MM.1S (cell line): ENCODE measurements around the gene GTF2IRD1.

Experiments used
- DNase-seq: peaks from one replicate; pipeline ENCODE4 v3.0.0-alpha.2; 2015
- H2AFZ ChIP-seq: fragments of 300-600 bp; sonication (generic); 2 replicates; pipeline ENCODE4 v1.6.0; 2016; ENCODE audit warnings: antibody characterized with exemption, low read length
- H3F3A ChIP-seq: fragments of 300-600 bp; sonication (generic); 2 replicates; pipeline ENCODE4 v1.6.1; 2016; ENCODE audit warnings: mild to moderate bottlenecking, antibody characterized with exemption, low read length, moderate library complexity, mixed read lengths; ENCODE audit not compliant: insufficient read depth
- H3K27ac ChIP-seq: fragments of 300-600 bp; sonication (generic); 2 replicates; pipeline ENCODE4 v1.5.1; 2016; ENCODE audit warnings: mild to moderate bottlenecking, low read length
- H3K27me3 ChIP-seq: fragments of 300-600 bp; sonication (generic); replicated peaks from 2 replicates; pipeline ENCODE4 v1.6.0; 2016; ENCODE audit warnings: low read length; ENCODE audit not compliant: insufficient read depth
- H3K36me3 ChIP-seq: fragments of 300-600 bp; sonication (generic); replicated peaks from 2 replicates; pipeline ENCODE4 v1.6.1; 2016; ENCODE audit warnings: mild to moderate bottlenecking, low read length, mixed read lengths; ENCODE audit not compliant: insufficient read depth
- H3K4me1 ChIP-seq: fragments of 300-600 bp; sonication (generic); 2 replicates; pipeline ENCODE4 v1.6.1; 2016; ENCODE audit warnings: low read length, mixed read lengths
- H3K4me2 ChIP-seq: fragments of 300-600 bp; sonication (generic); 2 replicates; pipeline ENCODE4 v1.6.0; 2016; ENCODE audit warnings: low read depth, low read length
- H3K4me3 ChIP-seq: fragments of 300-600 bp; sonication (generic); 2 replicates; pipeline ENCODE4 v1.5.1; 2016; ENCODE audit warnings: low read length, mixed read lengths
- H3K79me2 ChIP-seq: fragments of 300-600 bp; sonication (generic); 2 replicates; pipeline ENCODE4 v1.6.1; 2016; ENCODE audit warnings: mixed run types, low read length, mixed read lengths
- H3K9ac ChIP-seq: fragments of 300-600 bp; sonication (generic); 2 replicates; pipeline ENCODE4 v1.6.1; 2016; ENCODE audit warnings: low read length, mixed read lengths
- H3K9me2 ChIP-seq: fragments of 300-600 bp; sonication (generic); replicated peaks from 2 replicates; pipeline ENCODE4 v1.6.1; 2016; ENCODE audit warnings: mild to moderate bottlenecking, low read length, mixed read lengths; ENCODE audit not compliant: insufficient read depth
- H3K9me3 ChIP-seq: fragments of 300-600 bp; sonication (generic); replicated peaks from 2 replicates; pipeline ENCODE4 v1.6.1; 2016; ENCODE audit warnings: mild to moderate bottlenecking, low read length, mixed read lengths; ENCODE audit not compliant: insufficient read depth
- H4K20me1 ChIP-seq: fragments of 300-600 bp; sonication (generic); 2 replicates; pipeline ENCODE4 v1.6.1; 2016; ENCODE audit warnings: mild to moderate bottlenecking, low read length, moderate library complexity, mixed read lengths; ENCODE audit not compliant: insufficient read depth
- CTCF ChIP-seq: fragments of 300-600 bp; sonication (generic); IDR thresholded peaks from 2 replicates; pipeline ENCODE4 v1.5.1; 2016; ENCODE audit warnings: antibody characterized with exemption, low read length, mixed read lengths
- EZH2 ChIP-seq: fragments of 300-600 bp; sonication (generic); optimal IDR thresholded peaks from 2 replicates; pipeline ENCODE3; 2017; ENCODE audit warnings: low read depth, mild to moderate bottlenecking, antibody characterized with exemption, low read length, mixed read lengths
- EZH2phosphoT487 ChIP-seq: fragments of 300-600 bp; sonication (generic); IDR thresholded peaks from 2 replicates; pipeline ENCODE4 v1.6.1; 2018; ENCODE audit warnings: antibody characterized with exemption, low read length

Gene GTF2IRD1

GRCh38 chr7:74479066-74479781 is 25.5 kb downstream of the GTF2IRD1 start:
- TF ChIP-seq EZH2phosphoT487 (no peak), CTCF (no peak), EZH2 (no peak)

GRCh38 chr7:74479961-74480829 is 26.5 kb downstream of the GTF2IRD1 start:
- DNase-seq = no peak
- Histone ChIP-seq H3K27me3 (no peaks in the 10 kb centered on the region), H3K27ac (no peak overlapping the region), H4K20me1 (peaks cover 2% of the 10 kb centered on the region; the same call in 1 of the 2 replicates), H3K9me3 (no peaks in the 10 kb centered on the region), H3K4me3 (no peak overlapping the region), H3F3A (no peaks in the 10 kb centered on the region), H3K79me2 (peaks cover 31% of the 10 kb centered on the region), H3K9ac (no peak overlapping the region), H3K4me1 (no peaks in the 10 kb centered on the region), H3K4me2 (no peak overlapping the region), H2AFZ (no peak overlapping the region), H3K36me3 (no peaks in the 10 kb centered on the region), H3K9me2 (no peaks in the 10 kb centered on the region)
- TF ChIP-seq CTCF (no peak), EZH2phosphoT487 (no peak), EZH2 (no peak)

More at GRCh38 chr7:74479066-74479781, 25.5 kb downstream of the GTF2IRD1 start:
- Histone ChIP-seq H3K4me1 (no peaks in the 10 kb centered on the region), H3K9me2 (no peaks in the 10 kb centered on the region), H3F3A (no peaks in the 10 kb centered on the region), H3K27me3 (no peaks in the 10 kb centered on the region), H3K4me3 (no peak overlapping the region), H4K20me1 (peaks cover 3% of the 10 kb centered on the region; the same call in 1 of the 2 replicates), H2AFZ (no peak overlapping the region), H3K27ac (no peak overlapping the region), H3K36me3 (no peaks in the 10 kb centered on the region), H3K9ac (no peak overlapping the region), H3K4me2 (no peak overlapping the region), H3K9me3 (no peaks in the 10 kb centered on the region), H3K79me2 (peaks cover 28% of the 10 kb centered on the region; the same call in 1 of the 2 replicates)
- no peak for DNase-seq

- no peak for DNase-seq
These were observed 27.2 kb downstream of the GTF2IRD1 start for GRCh38 chr7:74480861-74481417.

More at GRCh38 chr7:74480861-74481417, 27.2 kb downstream of the GTF2IRD1 start:
- H3K79me2 ChIP-seq = peaks cover 26% of the 10 kb centered on the region
- H3K9ac ChIP-seq = no peak overlapping the region
- no peaks in the 10 kb centered on the region for H3K9me2 ChIP-seq
- no peak overlapping the region for H3K4me2 ChIP-seq
- H3K27me3 ChIP-seq = no peaks in the 10 kb centered on the region
- no peak overlapping the region for H3K27ac ChIP-seq
- no peaks in the 10 kb centered on the region for H3K9me3 ChIP-seq
- H3K4me1 ChIP-seq = no peaks in the 10 kb centered on the region
- no peaks in the 10 kb centered on the region for H3K36me3 ChIP-seq
- H3K4me3 ChIP-seq = no peak overlapping the region
- TF ChIP-seq EZH2 (no peak), EZH2phosphoT487 (no peak), CTCF (no peak)
- no peak overlapping the region for H2AFZ ChIP-seq
- H3F3A ChIP-seq = no peaks in the 10 kb centered on the region
- no peaks in the 10 kb centered on the region for H4K20me1 ChIP-seq
